ENCODE results near the gene DLAT. TPM values are rescaled to one million over a fixed set of nuclear protein-coding genes. Genes with fewer than 3 reads are reported as not detected.
A peak's percentile ranks its signal among the peaks of the same experiment; 100 is the strongest.

Gene DLAT
- total RNA-seq, 1 donor from 2014 or later: 55.7 TPM

GRCh38 chr11:111977146-111978027, 47.8 kb upstream of the DLAT start:
- Mint-ChIP-seq H3K9me3 (no peaks in the 10 kb centered on the region), H3K27me3 (ENCODE audit: insufficient read depth, low read depth) (peaks cover 2% of the 10 kb centered on the region), H3K4me1 (peaks cover 56% of the 10 kb centered on the region), H3K4me3 (peak overlapping the region; percentile 86), H3K27ac (peak overlapping the region; percentile 18), H3K36me3 (peaks cover 7% of the 10 kb centered on the region)
- peak overlapping the region; percentile 85 for H3K4me3 ChIP-seq
- no peaks in the 10 kb centered on the region for H3K36me3 ChIP-seq
- no peaks in the 10 kb centered on the region for H3K27me3 ChIP-seq
- H3F3A ChIP-seq (ENCODE audit: low read depth): peaks cover 46% of the 10 kb centered on the region
- peak overlapping the region; percentile 48 for H3K9ac ChIP-seq
- peak; percentile 74 for DNase-seq (ENCODE audit: low spot score)
- H3K4me2 ChIP-seq: peak overlapping the region; percentile 100
- TF ChIP-seq CTCF (IDR thresholded peaks at IDR 0.05): no peak
- TF ChIP-seq EZH2phosphoT487 (IDR thresholded peaks at IDR 0.05): no peak
- TF ChIP-seq EZH2 (IDR thresholded peaks at IDR 0.05): peak; percentile 32
- peak overlapping the region; percentile 89 for H2AFZ ChIP-seq (replicated peaks)
- no peaks in the 10 kb centered on the region for H4K20me1 ChIP-seq (ENCODE audit: low read depth)
- peaks cover 36% of the 10 kb centered on the region for H3K4me1 ChIP-seq
- H3K27ac ChIP-seq: no peak overlapping the region
- no peaks in the 10 kb centered on the region for H3K79me2 ChIP-seq (ENCODE audit: low read depth)
- no peaks in the 10 kb centered on the region for H3K9me3 ChIP-seq (ENCODE audit: low read depth)

GRCh38 chr11:111978028-111978771, 47.0 kb upstream of the DLAT start:
- H3K36me3 ChIP-seq: no peaks in the 10 kb centered on the region
- H3K9me3 ChIP-seq (ENCODE audit: low read depth): no peaks in the 10 kb centered on the region
- Mint-ChIP-seq H3K36me3 (peaks cover 3% of the 10 kb centered on the region), H3K4me3 (peak overlapping the region; percentile 86), H3K4me1 (peaks cover 63% of the 10 kb centered on the region), H3K9me3 (no peaks in the 10 kb centered on the region), H3K27me3 (ENCODE audit: insufficient read depth, low read depth) (peaks cover 2% of the 10 kb centered on the region), H3K27ac (peak overlapping the region; percentile 97)
- peak overlapping the region; percentile 85 for H3K4me3 ChIP-seq
- no peak overlapping the region for H3K27ac ChIP-seq
- H3K4me1 ChIP-seq: peaks cover 43% of the 10 kb centered on the region
- no peaks in the 10 kb centered on the region for H3K27me3 ChIP-seq
- no peaks in the 10 kb centered on the region for H4K20me1 ChIP-seq (ENCODE audit: low read depth)
- H3K9ac ChIP-seq: peak overlapping the region; percentile 48
- DNase-seq (ENCODE audit: low spot score): peak; percentile 72
- no peaks in the 10 kb centered on the region for H3K79me2 ChIP-seq (ENCODE audit: low read depth)
- no peak for TF ChIP-seq CTCF (IDR thresholded peaks at IDR 0.05)
- no peak for TF ChIP-seq EZH2 (IDR thresholded peaks at IDR 0.05)
- TF ChIP-seq EZH2phosphoT487 (IDR thresholded peaks at IDR 0.05): no peak
- peak overlapping the region; percentile 100 for H3K4me2 ChIP-seq
- no peak overlapping the region for H2AFZ ChIP-seq (replicated peaks)
- peaks cover 53% of the 10 kb centered on the region for H3F3A ChIP-seq (ENCODE audit: low read depth)

GRCh38 chr11:111980062-111980461, 45.1 kb upstream of the DLAT start:
- peaks cover 6% of the 10 kb centered on the region for H3K36me3 Mint-ChIP-seq

More at GRCh38 chr11:111980062-111980461, 45.1 kb upstream of the DLAT start:
- Histone ChIP-seq H2AFZ (replicated peaks) (no peak overlapping the region), H3K4me1 (peaks cover 57% of the 10 kb centered on the region), H3F3A (ENCODE audit: low read depth) (peaks cover 62% of the 10 kb centered on the region), H3K9ac (no peak overlapping the region), H3K79me2 (ENCODE audit: low read depth) (no peaks in the 10 kb centered on the region), H3K4me2 (no peak overlapping the region), H3K9me3 (ENCODE audit: low read depth) (no peaks in the 10 kb centered on the region), H3K27ac (no peak overlapping the region), H3K27me3 (no peaks in the 10 kb centered on the region), H3K36me3 (no peaks in the 10 kb centered on the region), H3K4me3 (no peak overlapping the region), H4K20me1 (ENCODE audit: low read depth) (no peaks in the 10 kb centered on the region)
- Mint-ChIP-seq H3K27ac (peak overlapping the region; percentile 81), H3K27me3 (ENCODE audit: insufficient read depth, low read depth) (peaks cover 2% of the 10 kb centered on the region), H3K4me3 (peak overlapping the region; percentile 56), H3K4me1 (peaks cover 74% of the 10 kb centered on the region), H3K9me3 (no peaks in the 10 kb centered on the region)
- DNase-seq (ENCODE audit: low spot score): no peak
- no peak for TF ChIP-seq CTCF (IDR thresholded peaks at IDR 0.05)
- no peak for TF ChIP-seq EZH2 (IDR thresholded peaks at IDR 0.05)
- TF ChIP-seq EZH2phosphoT487 (IDR thresholded peaks at IDR 0.05): no peak
